Measurements from ENCODE around the gene RNF13. TPM values are rescaled to one million over a fixed set of nuclear protein-coding genes. Genes with fewer than 3 reads are reported as not detected.

The RNF13 gene
- total and polyA plus RNA-seq, 9 donors = 29.3 to 43.7 (median 33.5) TPM

GRCh38 chr3:149772861-149773260, 40.2 kb upstream of the RNF13 start:
- no peak overlapping the region for H3K4me3 ChIP-seq (ENCODE audit: low read length)
- no CpG with 5 or more reads among the region's 2 CpGs for WGBS (ENCODE audit: insufficient coverage)
- no peak overlapping the region for H3K27ac ChIP-seq (ENCODE audit: low read length)
- no peaks in the 10 kb centered on the region for H3K36me3 ChIP-seq (ENCODE audit: control insufficient read depth, insufficient read depth, low read length)
- H3K27me3 ChIP-seq (ENCODE audit: control insufficient read depth, insufficient read depth, low read length) = no peaks in the 10 kb centered on the region
- no peak for DNase-seq
- no peaks in the 10 kb centered on the region for H3K4me1 ChIP-seq (ENCODE audit: control insufficient read depth, insufficient read depth, low read length)
- no peaks in the 10 kb centered on the region for H3K9me3 ChIP-seq (replicated peaks; ENCODE audit: control insufficient read depth, low read depth, low read length)

- no peak overlapping the region for H3K27ac ChIP-seq (ENCODE audit: low read length)
- H3K4me1 ChIP-seq (ENCODE audit: control insufficient read depth, insufficient read depth, low read length) = no peaks in the 10 kb centered on the region
- no peaks in the 10 kb centered on the region for H3K27me3 ChIP-seq (ENCODE audit: control insufficient read depth, insufficient read depth, low read length)
- H3K36me3 ChIP-seq (ENCODE audit: control insufficient read depth, insufficient read depth, low read length) = no peaks in the 10 kb centered on the region
- DNase-seq = no peak
- H3K4me3 ChIP-seq (ENCODE audit: low read length) = no peak overlapping the region
- no peaks in the 10 kb centered on the region for H3K9me3 ChIP-seq (replicated peaks; ENCODE audit: control insufficient read depth, low read depth, low read length)
- WGBS (ENCODE audit: insufficient coverage) = 71% methylated on average over 1 of the region's 1 CpG
Measured at GRCh38 chr3:149776170-149776569, 36.8 kb upstream of the RNF13 start.

- no peak for DNase-seq
- Histone ChIP-seq H3K9me3 (replicated peaks; ENCODE audit: control insufficient read depth, low read depth, low read length) (no peaks in the 10 kb centered on the region), H3K27me3 (ENCODE audit: control insufficient read depth, insufficient read depth, low read length) (no peaks in the 10 kb centered on the region), H3K4me3 (ENCODE audit: low read length) (no peak overlapping the region), H3K27ac (ENCODE audit: low read length) (no peak overlapping the region), H3K4me1 (ENCODE audit: control insufficient read depth, insufficient read depth, low read length) (no peaks in the 10 kb centered on the region), H3K36me3 (ENCODE audit: control insufficient read depth, insufficient read depth, low read length) (no peaks in the 10 kb centered on the region)
- 74% methylated on average over 2 of the region's 2 CpGs for WGBS (ENCODE audit: insufficient coverage)
Measured at GRCh38 chr3:149777414-149778214, 35.4 kb upstream of the RNF13 start.

GRCh38 chr3:149781211-149781610, 31.8 kb upstream of the RNF13 start:
- Histone ChIP-seq H3K4me3 (ENCODE audit: low read length) (no peak overlapping the region), H3K36me3 (ENCODE audit: control insufficient read depth, insufficient read depth, low read length) (no peaks in the 10 kb centered on the region), H3K27me3 (ENCODE audit: control insufficient read depth, insufficient read depth, low read length) (peaks cover 3% of the 10 kb centered on the region), H3K27ac (ENCODE audit: low read length) (no peak overlapping the region), H3K4me1 (ENCODE audit: control insufficient read depth, insufficient read depth, low read length) (no peaks in the 10 kb centered on the region), H3K9me3 (replicated peaks; ENCODE audit: control insufficient read depth, low read depth, low read length) (no peaks in the 10 kb centered on the region)
- 69% methylated on average over 3 of the region's 4 CpGs for WGBS (ENCODE audit: insufficient coverage)
- DNase-seq = peak; percentile 52

- Histone ChIP-seq H3K9me3 (replicated peaks; ENCODE audit: control insufficient read depth, low read depth, low read length) (no peaks in the 10 kb centered on the region), H3K4me3 (ENCODE audit: low read length) (no peak overlapping the region), H3K36me3 (ENCODE audit: control insufficient read depth, insufficient read depth, low read length) (no peaks in the 10 kb centered on the region), H3K4me1 (ENCODE audit: control insufficient read depth, insufficient read depth, low read length) (no peaks in the 10 kb centered on the region), H3K27ac (ENCODE audit: low read length) (no peak overlapping the region), H3K27me3 (ENCODE audit: control insufficient read depth, insufficient read depth, low read length) (peaks cover 3% of the 10 kb centered on the region)
- no peak for DNase-seq
- no CpG with 5 or more reads among the region's 3 CpGs for WGBS (ENCODE audit: insufficient coverage)
Measured at GRCh38 chr3:149781741-149782140, 31.3 kb upstream of the RNF13 start.

GRCh38 chr3:149783576-149783975, 29.4 kb upstream of the RNF13 start:
- Histone ChIP-seq H3K9me3 (replicated peaks; ENCODE audit: control insufficient read depth, low read depth, low read length) (no peaks in the 10 kb centered on the region), H3K27ac (ENCODE audit: low read length) (no peak overlapping the region), H3K4me1 (ENCODE audit: control insufficient read depth, insufficient read depth, low read length) (no peaks in the 10 kb centered on the region), H3K4me3 (ENCODE audit: low read length) (no peak overlapping the region), H3K27me3 (ENCODE audit: control insufficient read depth, insufficient read depth, low read length) (peaks cover 3% of the 10 kb centered on the region), H3K36me3 (ENCODE audit: control insufficient read depth, insufficient read depth, low read length) (no peaks in the 10 kb centered on the region)
- peak; percentile 48 for DNase-seq

- no peak overlapping the region for H3K4me3 ChIP-seq (ENCODE audit: low read length)
- peaks cover 3% of the 10 kb centered on the region for H3K27me3 ChIP-seq (ENCODE audit: control insufficient read depth, insufficient read depth, low read length)
- DNase-seq = no peak
- 100% methylated on average over 2 of the region's 5 CpGs for WGBS (ENCODE audit: insufficient coverage)
- H3K9me3 ChIP-seq (replicated peaks; ENCODE audit: control insufficient read depth, low read depth, low read length) = no peaks in the 10 kb centered on the region
- H3K36me3 ChIP-seq (ENCODE audit: control insufficient read depth, insufficient read depth, low read length) = no peaks in the 10 kb centered on the region
- H3K4me1 ChIP-seq (ENCODE audit: control insufficient read depth, insufficient read depth, low read length) = no peaks in the 10 kb centered on the region
- H3K27ac ChIP-seq (ENCODE audit: low read length) = no peak overlapping the region
Measured at GRCh38 chr3:149784064-149784704, 28.8 kb upstream of the RNF13 start.

GRCh38 chr3:149790268-149790667, 22.7 kb upstream of the RNF13 start:
- Histone ChIP-seq H3K36me3 (ENCODE audit: control insufficient read depth, insufficient read depth, low read length) (no peaks in the 10 kb centered on the region), H3K4me3 (ENCODE audit: low read length) (no peak overlapping the region), H3K27me3 (ENCODE audit: control insufficient read depth, insufficient read depth, low read length) (no peaks in the 10 kb centered on the region), H3K9me3 (replicated peaks; ENCODE audit: control insufficient read depth, low read depth, low read length) (no peaks in the 10 kb centered on the region), H3K4me1 (ENCODE audit: control insufficient read depth, insufficient read depth, low read length) (no peaks in the 10 kb centered on the region), H3K27ac (ENCODE audit: low read length) (no peak overlapping the region)
- no peak for DNase-seq
- WGBS (ENCODE audit: insufficient coverage) = no CpG with 5 or more reads among the region's 2 CpGs

GRCh38 chr3:149790698-149791097, 22.3 kb upstream of the RNF13 start:
- no peak overlapping the region for H3K27ac ChIP-seq (ENCODE audit: low read length)
- no peaks in the 10 kb centered on the region for H3K27me3 ChIP-seq (ENCODE audit: control insufficient read depth, insufficient read depth, low read length)
- H3K36me3 ChIP-seq (ENCODE audit: control insufficient read depth, insufficient read depth, low read length) = no peaks in the 10 kb centered on the region
- no peaks in the 10 kb centered on the region for H3K9me3 ChIP-seq (replicated peaks; ENCODE audit: control insufficient read depth, low read depth, low read length)
- no peak for DNase-seq
- WGBS (ENCODE audit: insufficient coverage) = no CpG with 5 or more reads among the region's 3 CpGs
- no peak overlapping the region for H3K4me3 ChIP-seq (ENCODE audit: low read length)
- no peaks in the 10 kb centered on the region for H3K4me1 ChIP-seq (ENCODE audit: control insufficient read depth, insufficient read depth, low read length)

GRCh38 chr3:149792452-149793270, 20.4 kb upstream of the RNF13 start, which contains the start of gene ANKUB1:
Gene ANKUB1 (minus strand): TSS chr3:149792554. CDS start chr3:149792366, 188 bp downstream.
- H3K36me3 ChIP-seq (ENCODE audit: control insufficient read depth, insufficient read depth, low read length) = no peaks in the 10 kb centered on the region
- no peak for DNase-seq
- H3K4me3 ChIP-seq (ENCODE audit: low read length) = no peak within 1 kb of the TSS
- no peaks in the 10 kb centered on the region for H3K9me3 ChIP-seq (replicated peaks; ENCODE audit: control insufficient read depth, low read depth, low read length)
- H3K4me1 ChIP-seq (ENCODE audit: control insufficient read depth, insufficient read depth, low read length) = no peaks in the 10 kb centered on the region
- no peaks in the 10 kb centered on the region for H3K27me3 ChIP-seq (ENCODE audit: control insufficient read depth, insufficient read depth, low read length)
- WGBS (ENCODE audit: insufficient coverage) = no CpG with 5 or more reads among the region's 4 CpGs
- H3K27ac ChIP-seq (ENCODE audit: low read length) = no peak within 1 kb of the TSS

Data from muscle of leg (tissue), 11 donors.